ENCODE measurements around the gene ZNF764. TPM values are rescaled to one million over a fixed set of nuclear protein-coding genes. Genes with fewer than 3 reads are reported as not detected.
A peak's percentile ranks its signal among the peaks of the same experiment; 100 is the strongest.

Gene ZNF764
- total RNA-seq, 1 donor = 4.3 TPM

- DNase-seq (ENCODE audit: low read depth) = no peak
- H3K4me3 ChIP-seq (ENCODE audit: low read depth, low read length) = no peak overlapping the region
- no peak for TF ChIP-seq CTCF (IDR thresholded peaks at IDR 0.05; ENCODE audit: insufficient read depth, low read depth, low read length)
These were observed 7.4 kb upstream of the ZNF764 start for GRCh38 chr16:30565526-30565925.

GRCh38 chr16:30562021-30562420 is 3.8 kb upstream of the ZNF764 start:
- TF ChIP-seq CTCF (IDR thresholded peaks at IDR 0.05; ENCODE audit: insufficient read depth, low read depth, low read length) = no peak
- no peak overlapping the region for H3K4me3 ChIP-seq (ENCODE audit: low read depth, low read length)
- DNase-seq (ENCODE audit: low read depth) = no peak

- peak overlapping the region; percentile 56 for H3K4me3 ChIP-seq (ENCODE audit: low read depth, low read length)
- DNase-seq (ENCODE audit: low read depth) = no peak
- TF ChIP-seq CTCF (IDR thresholded peaks at IDR 0.05; ENCODE audit: insufficient read depth, low read depth, low read length) = no peak
These were observed 3.1 kb upstream of the ZNF764 start for GRCh38 chr16:30561089-30561816.

GRCh38 chr16:30559690-30560089 is 1.5 kb upstream of the ZNF764 start:
- DNase-seq (ENCODE audit: low read depth) = no peak
- no peak for TF ChIP-seq CTCF (IDR thresholded peaks at IDR 0.05; ENCODE audit: insufficient read depth, low read depth, low read length)
- H3K4me3 ChIP-seq (ENCODE audit: low read depth, low read length) = no peak overlapping the region

GRCh38 chr16:30558789-30559377 is 709 bp upstream of the ZNF764 start:
- TF ChIP-seq CTCF (IDR thresholded peaks at IDR 0.05; ENCODE audit: insufficient read depth, low read depth, low read length) = no peak
- no peak for DNase-seq (ENCODE audit: low read depth)
- H3K4me3 ChIP-seq (ENCODE audit: low read depth, low read length) = peak overlapping the region; percentile 41

- DNase-seq (ENCODE audit: low read depth) = no peak
- peak overlapping the region; percentile 80 for H3K4me3 ChIP-seq (ENCODE audit: low read depth, low read length)
- TF ChIP-seq CTCF (IDR thresholded peaks at IDR 0.05; ENCODE audit: insufficient read depth, low read depth, low read length) = no peak
These were observed 542 bp downstream of the ZNF764 start for GRCh38 chr16:30557707-30557956.

- H3K4me3 ChIP-seq (ENCODE audit: low read depth, low read length) = no peak overlapping the region
- TF ChIP-seq CTCF (IDR thresholded peaks at IDR 0.05; ENCODE audit: insufficient read depth, low read depth, low read length) = no peak
- DNase-seq (ENCODE audit: low read depth) = no peak
These were observed 2.1 kb downstream of the ZNF764 start for GRCh38 chr16:30556125-30556473.

Data from fibroblast of villous mesenchyme (primary cell).